AG09319 (cell line): ENCODE data around the gene NUDT1.

Experiments used
- DNase-seq: peaks from one replicate; pipeline ENCODE4 v3.0.0-alpha.2; 2010; ENCODE audit warnings: low read depth; ENCODE audit errors: extremely low read depth
- CTCF ChIP-seq: IDR thresholded peaks from 2 replicates; pipeline ENCODE4 v1.5.1; 2011; ENCODE audit warnings: low read depth, mild to moderate bottlenecking, inconsistent platforms, low read length, moderate library complexity

The NUDT1 gene

GRCh38 chr7:2219606-2220005 is 22.4 kb upstream of the NUDT1 start:
- no peak for DNase-seq
- TF ChIP-seq CTCF, result no peak

GRCh38 chr7:2220030-2220429 is 22.0 kb upstream of the NUDT1 start:
- no peak for TF ChIP-seq CTCF
- DNase-seq, result no peak

- no peak for TF ChIP-seq CTCF
- no peak for DNase-seq
These were observed 21.5 kb upstream of the NUDT1 start for GRCh38 chr7:2220506-2220905.

- DNase-seq, result no peak
- TF ChIP-seq CTCF, result no peak
These were observed 21.1 kb upstream of the NUDT1 start for GRCh38 chr7:2220954-2221353.

- no peak for TF ChIP-seq CTCF
These were observed 19.5 kb upstream of the NUDT1 start for GRCh38 chr7:2222516-2222915.

GRCh38 chr7:2223321-2223720 is 18.7 kb upstream of the NUDT1 start:
- DNase-seq, result no peak
- no peak for TF ChIP-seq CTCF

More at GRCh38 chr7:2222516-2222915, 19.5 kb upstream of the NUDT1 start:
- no peak for DNase-seq

GRCh38 chr7:2224491-2224928 is 17.5 kb upstream of the NUDT1 start:
- TF ChIP-seq CTCF, result no peak
- DNase-seq, result no peak

GRCh38 chr7:2224934-2225333 is 17.1 kb upstream of the NUDT1 start:
- DNase-seq, result no peak
- TF ChIP-seq CTCF, result no peak
